Fibroblast of the conjunctiva (primary cell): ENCODE results near the gene SMARCD1.
A peak's percentile ranks its signal among the peaks of the same experiment; 100 is the strongest.

Source experiments
- DNase-seq: peaks from one replicate; pipeline ENCODE4 v3.0.0-alpha.2; 2010; ENCODE audit warnings: low read depth

SMARCD1 gene

DNA sequence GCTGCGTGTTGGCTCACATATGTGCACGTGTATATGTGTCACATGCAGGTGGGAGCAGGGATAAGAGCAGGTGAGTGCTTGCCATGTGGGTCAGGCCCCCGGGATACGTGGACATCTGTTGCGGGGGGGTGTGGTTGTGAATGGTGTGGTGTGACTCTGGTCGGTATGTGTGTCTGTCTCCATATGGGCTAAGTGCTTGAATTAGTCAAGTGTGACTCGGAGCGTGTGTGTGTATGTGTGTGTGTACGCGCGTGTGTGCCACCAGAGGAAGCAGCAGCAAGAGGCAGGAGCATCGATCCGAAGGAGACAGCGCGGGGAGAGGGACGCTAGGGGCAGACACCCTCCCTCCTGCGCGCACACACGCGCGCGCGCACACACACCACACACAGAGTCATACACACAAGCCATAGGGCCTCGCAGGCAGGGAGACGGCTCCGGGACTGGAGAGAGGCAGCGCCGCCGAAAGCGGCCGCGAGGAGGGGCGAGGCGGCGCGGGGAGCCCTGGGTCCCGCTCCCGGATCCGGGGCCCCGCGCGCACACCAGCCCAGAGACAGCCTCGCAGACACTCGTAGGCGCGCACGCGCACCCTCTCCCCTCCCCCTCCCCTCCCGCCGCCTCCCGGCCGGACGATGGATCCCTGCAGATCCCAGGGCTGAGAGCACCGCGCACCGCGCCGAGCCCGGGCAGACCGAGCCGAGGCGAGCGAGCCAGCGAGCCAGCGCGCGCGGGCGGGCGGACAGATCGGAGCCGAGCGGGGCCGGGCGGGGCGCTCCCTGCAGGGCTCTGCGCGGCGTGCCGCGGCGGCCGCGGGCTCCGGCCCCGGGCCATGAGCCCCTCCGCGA lies 27.9 kb upstream of the SMARCD1 start, which contains the start of gene ASIC1:
TSS of gene ASIC1 (plus strand) at position 597 of the 842 bp plus-strand sequence. CDS start 1,171 bp downstream, outside the sequence.
- DNase-seq: peak; percentile 33

DNA sequence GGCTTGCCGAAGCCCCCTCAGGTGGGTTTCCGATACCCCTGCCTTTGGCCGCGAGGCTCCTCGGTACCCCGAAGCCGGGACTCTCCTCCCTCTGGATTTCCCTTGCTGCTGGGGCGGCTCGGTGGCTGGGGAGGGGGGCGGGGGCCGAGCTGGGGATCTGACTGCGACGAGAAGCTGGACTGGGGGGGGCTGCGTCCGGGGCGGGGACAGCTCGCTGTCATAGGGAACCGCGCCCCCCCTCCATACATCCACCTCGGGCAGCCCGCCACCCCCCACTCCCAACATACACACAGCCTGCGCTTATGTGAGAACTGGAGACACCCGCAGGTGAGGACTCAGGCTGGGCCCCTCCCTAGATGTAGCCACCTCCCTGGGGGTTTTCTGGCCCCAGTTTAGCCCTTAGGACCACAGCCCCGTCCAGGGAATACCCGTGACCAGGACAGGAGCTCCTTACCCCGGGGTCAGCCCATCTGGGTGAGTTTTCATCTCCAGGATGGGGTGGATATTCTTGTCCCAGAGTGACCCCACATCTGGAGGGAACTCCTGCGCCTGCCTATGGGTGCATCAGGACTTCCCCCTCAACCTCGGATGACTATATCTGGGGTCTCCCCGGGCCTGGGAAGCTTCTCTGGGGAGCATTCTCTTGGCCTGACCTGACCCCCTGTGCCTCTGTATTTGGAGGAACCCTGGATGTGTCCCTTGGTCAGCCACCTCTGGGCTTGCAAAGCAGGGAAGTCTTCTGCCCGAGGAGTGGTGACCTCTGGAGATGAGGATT lies 27.1 kb upstream of the SMARCD1 start:
- no peak for DNase-seq

DNA sequence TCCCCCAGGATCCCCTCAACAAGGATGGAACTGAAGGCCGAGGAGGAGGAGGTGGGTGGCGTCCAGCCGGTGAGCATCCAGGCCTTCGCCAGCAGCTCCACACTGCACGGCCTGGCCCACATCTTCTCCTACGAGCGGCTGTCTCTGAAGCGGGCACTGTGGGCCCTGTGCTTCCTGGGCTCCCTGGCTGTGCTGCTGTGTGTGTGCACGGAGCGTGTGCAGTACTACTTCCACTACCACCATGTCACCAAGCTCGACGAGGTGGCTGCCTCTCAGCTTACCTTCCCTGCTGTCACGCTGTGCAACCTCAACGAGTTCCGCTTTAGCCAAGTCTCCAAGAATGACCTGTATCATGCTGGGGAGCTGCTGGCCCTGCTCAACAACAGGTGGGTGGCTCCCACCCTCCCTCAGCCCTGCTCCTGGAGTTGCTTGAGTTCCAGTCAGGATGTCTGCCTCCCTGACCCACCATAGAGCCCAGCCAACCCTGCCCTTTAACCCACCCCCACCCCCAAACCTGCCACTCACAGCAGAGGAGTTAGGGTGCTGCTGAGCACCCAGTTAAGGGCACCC lies 26.3 kb upstream of the SMARCD1 start:
- no peak for DNase-seq

DNA sequence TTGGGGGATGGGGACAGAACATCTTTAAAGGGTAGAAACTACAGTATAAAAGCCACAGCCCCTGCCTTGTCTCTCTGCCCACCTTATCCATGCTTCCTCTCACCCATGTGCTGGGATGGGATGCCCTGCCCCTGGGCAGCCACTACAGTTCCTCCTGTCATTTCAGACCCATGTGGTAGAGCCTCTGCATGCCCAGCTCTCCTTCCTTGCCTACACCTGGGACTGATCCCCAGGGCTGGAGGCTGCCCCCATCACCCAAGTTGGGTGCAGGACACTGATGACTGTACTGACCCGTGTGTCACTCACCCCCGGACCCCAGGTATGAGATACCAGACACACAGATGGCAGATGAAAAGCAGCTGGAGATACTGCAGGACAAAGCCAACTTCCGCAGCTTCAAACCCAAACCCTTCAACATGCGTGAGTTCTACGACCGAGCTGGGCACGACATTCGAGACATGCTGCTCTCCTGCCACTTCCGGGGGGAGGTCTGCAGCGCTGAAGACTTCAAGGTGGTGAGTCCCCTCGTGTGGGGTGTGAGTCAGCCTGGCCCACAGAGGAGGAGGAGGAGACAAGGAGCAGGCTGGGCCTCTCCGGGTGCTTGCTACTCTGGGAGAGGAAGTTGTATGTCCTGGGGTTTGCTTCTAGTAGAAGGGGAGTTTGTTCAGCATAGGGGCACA lies 25.6 kb upstream of the SMARCD1 start:
- no peak for DNase-seq

GRCh38 chr12:50060120-50060468 lies 25.0 kb upstream of the SMARCD1 start:
- DNase-seq: no peak

- DNase-seq: no peak
These were observed 24.0 kb upstream of the SMARCD1 start for GRCh38 chr12:50061171-50061570.

DNA sequence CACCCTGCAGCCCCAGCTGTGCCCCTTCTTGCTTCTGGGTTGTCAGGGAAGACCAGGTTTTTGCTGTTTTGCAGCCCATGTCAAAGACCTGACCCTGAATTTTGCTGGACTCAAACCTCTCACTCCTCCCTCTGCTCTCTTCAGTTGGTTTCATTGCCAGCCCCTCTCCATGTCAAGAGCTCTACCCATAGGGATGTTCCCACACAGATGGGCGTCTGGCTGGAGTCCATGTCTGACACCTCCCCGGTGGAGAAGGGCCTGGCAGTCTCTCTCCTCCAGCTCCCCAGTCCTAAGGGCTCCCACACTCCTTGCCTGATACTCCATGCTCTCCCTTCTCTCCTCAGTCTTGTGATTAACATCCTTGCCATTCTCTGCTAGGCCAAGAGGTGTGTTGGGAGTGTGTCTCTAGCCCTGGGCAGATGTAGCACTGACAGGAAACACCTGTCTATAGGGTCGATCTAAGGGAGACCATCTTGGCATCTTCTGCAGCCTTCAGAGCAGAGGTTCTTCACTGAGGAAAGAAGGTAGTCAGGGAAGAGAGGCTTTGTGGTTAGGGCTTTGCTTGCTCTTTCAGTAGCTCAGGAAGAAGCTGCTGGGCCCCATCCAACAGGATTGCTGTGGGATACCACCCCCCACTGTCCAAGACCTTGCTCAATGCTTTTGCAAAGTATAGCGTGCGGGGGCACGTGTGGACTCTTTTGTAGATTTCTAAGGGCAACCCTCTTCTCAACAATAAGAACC lies 23.0 kb upstream of the SMARCD1 start:
- DNase-seq: no peak

- no peak for DNase-seq
These were observed 22.2 kb upstream of the SMARCD1 start for GRCh38 chr12:50062728-50063460.

DNA sequence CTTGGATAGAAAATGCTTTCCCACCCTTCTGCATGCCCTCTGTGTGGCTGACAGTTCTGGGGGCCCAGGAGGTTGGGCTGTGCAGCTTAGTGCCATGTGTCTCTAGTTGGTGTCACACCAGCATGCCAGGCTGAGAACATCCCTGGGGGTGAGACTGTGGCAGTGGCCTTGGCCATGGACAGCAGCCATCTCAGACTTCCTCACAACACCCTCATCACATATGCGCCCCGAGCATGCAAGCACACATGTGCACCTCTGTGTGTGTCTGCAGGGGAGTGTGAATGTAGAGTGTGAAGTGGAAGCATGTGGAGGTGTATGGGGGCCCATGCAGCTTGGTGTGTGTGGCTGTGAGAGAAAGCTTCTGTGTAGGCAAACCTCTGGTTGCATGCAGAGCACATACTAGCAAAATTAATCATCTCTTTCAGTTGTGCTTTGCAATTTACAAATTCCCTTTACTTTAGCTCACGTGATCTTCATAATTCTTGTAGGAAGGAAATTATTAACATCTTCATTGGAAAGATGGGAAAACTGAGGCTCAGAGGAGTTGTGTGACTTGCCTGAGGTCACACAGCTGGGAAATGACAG lies 19.3 kb upstream of the SMARCD1 start:
- no peak for DNase-seq

DNA sequence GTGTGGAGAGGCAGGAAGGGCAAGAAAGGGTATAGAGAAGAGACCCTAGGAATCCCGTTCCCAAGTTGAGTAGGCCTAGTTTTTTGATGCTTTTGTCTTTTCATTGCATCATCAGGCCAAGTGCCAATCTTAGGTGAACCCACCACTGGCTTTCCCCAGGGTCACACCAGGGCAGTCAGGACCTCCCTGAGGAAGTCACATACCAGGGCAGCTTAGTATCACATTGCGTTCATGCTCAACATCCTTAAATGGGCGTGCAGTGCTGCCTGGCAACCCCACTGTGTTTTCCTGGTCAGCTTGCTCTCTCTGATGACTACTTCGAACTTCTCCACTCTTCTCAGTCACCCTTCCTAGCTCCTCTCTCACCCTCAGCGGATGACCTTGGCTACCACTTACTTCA lies 18.7 kb upstream of the SMARCD1 start:
- peak; percentile 64 for DNase-seq

DNA sequence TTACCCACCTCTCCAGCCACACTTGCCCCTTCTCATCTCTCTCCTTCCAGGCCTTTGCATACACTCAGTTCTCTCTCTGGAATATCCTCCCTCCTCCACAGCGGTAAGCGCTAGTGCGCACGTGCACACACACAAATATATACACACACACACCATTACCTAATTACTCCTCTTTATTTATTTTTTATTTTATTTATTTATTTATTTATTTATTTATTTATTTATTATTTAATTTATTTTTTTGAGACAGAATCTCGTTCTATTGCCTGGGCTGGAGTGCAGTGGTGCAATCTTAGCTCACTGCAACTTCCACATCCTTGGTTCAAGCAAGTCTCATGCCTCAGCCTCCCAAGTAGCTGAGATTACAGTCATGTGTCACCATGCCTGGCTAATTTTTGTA lies 16.1 kb upstream of the SMARCD1 start:
- DNase-seq: no peak

- DNase-seq: no peak
These were observed 15.6 kb upstream of the SMARCD1 start for GRCh38 chr12:50069539-50069938.

DNA sequence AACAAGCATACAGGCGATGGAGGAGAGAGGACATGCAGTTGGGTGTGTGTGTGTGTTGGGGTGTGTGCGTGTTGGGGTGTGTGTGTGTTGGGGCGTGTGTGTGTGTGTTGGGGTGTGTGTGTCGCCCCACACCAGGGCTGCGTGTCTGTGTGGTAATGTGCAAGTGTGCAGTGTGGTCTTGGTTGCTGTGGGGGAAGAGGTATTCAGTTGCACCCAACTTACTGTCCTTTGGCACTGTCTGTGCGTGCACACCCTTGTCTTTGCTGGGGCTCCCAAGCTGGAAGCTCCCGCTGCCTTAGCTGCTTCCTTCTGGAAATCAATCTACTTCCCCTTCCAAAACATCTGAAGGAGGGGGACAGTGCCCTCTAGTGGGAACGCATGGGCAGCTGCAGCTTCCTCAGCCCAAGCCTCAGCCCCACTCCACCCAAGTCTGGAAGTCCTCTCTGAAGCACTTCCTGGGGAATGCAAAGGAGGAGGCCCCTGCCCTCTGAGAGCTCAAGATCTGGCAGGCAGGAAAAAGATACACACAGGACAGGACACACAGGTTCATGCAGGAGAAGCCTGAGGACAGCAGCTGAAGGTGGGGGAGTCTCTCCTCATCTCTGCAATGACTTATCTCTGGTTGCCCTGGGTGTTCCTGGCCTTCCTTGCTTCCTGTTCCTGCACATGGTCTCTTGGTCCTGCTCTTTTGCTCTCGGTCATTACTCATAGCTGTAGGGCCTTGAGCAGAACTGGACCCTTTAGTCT lies 14.7 kb upstream of the SMARCD1 start:
- peak; percentile 83 for DNase-seq

DNA sequence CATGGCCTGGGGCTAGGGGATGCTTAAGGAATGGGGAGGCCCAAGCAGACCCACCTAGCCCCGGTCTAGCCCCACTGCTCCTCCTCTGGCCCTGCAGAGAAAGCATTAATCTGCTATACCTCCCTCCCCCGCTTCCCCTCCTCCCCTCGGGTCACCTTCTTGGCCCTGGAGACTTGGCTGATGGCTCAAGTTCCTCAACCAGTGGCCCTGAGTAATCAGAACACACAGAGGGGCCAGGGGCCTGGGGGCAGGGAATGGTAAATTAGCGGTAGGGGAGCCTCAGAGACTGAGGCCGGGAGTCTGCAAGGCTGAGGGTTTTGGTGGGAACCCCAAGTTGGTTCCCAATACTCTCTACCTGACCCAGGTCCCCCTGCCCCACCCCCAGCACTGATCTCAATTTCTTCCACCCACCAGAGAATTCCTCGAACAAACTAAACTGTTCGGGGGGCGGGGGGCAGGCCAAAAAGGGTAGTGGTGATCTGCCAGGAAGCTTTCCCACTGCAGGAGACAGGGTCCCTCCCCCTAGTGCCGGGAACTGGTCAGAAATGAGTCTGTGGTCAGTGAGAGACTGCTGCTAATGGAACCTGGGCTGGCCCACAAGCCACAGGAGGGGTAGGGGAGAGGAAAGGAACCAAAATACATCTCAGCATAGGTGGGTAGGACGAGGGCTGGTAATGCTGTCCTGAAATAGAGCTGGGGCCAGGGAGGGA lies 12.8 kb upstream of the SMARCD1 start:
- DNase-seq: no peak

GRCh38 chr12:50073206-50073605 lies 11.9 kb upstream of the SMARCD1 start:
- no peak for DNase-seq

GRCh38 chr12:50073712-50074111 lies 11.4 kb upstream of the SMARCD1 start:
- no peak for DNase-seq

GRCh38 chr12:50074936-50075807 lies 10.0 kb upstream of the SMARCD1 start:
- peak; percentile 69 for DNase-seq

DNA sequence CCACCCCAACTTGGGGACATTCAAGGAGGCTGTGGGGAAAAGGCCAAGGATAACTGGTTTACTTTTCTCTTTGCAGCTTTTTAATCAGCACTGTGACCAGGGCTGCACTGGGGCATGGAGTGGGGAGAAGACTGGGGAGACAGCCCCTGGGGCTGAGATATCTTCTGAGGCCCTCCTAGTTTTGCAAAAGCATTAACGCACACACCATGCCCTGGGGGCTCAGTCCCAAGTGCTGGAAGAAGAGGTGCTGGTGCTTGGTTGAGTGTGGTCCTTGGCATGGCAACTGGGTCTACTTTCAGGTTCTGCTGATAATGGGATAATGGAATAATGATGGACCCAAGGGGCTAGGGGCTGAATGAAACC lies 9.4 kb upstream of the SMARCD1 start:
- no peak for DNase-seq
